ENCODE data around the gene ABHD8. TPM values are rescaled to one million over a fixed set of nuclear protein-coding genes. Genes with fewer than 3 reads are reported as not detected.

ABHD8 gene
- polyA plus RNA-seq, 3 donors = 11.3 to 14.9 (median 12.5) TPM

- Mint-ChIP-seq H3K27ac (no peak overlapping the region), H3K27me3 (ENCODE audit: low read depth in 3 of 3) (peaks cover 0 to 6% (median 0%) of the 10 kb centered on the region in 3 donors), H3K36me3 (peaks cover 14 to 44% of the 10 kb centered on the region in 2 donors), H3K4me1 (peaks cover 9% of the 10 kb centered on the region), H3K9me3 (peaks cover 4 to 14% (median 12%) of the 10 kb centered on the region in 7 donors), H3K4me3 (no peak overlapping the region)
- Histone ChIP-seq H3K27ac (ENCODE audit: low read depth in 1 of 2, low read length in 2 of 2) (no peak overlapping the region), H2AFZ (ENCODE audit: insufficient read depth, low read depth, low read length, poor library complexity, severe bottlenecking) (no peak overlapping the region), H3K4me1 (ENCODE audit: control insufficient read depth in 1 of 2, insufficient read depth in 2 of 2, low read length in 2 of 2) (peaks cover 12 to 15% of the 10 kb centered on the region in 2 donors), H3K9me3 (replicated peaks in 1 of 2; ENCODE audit: control insufficient read depth in 1 of 2, insufficient read depth in 1 of 2, low read length in 2 of 2) (peaks cover 6 to 12% of the 10 kb centered on the region in 2 donors), H3K79me2 (ENCODE audit: insufficient read depth, low read length) (peaks cover 14% of the 10 kb centered on the region), H3K4me2 (replicated peaks; ENCODE audit: extremely low read depth, low read length, poor library complexity, severe bottlenecking) (no peak overlapping the region), H3K4me3 (replicated peaks in 1 of 3; ENCODE audit: low read depth in 2 of 3, low read length in 3 of 3) (no peak overlapping the region), H3K36me3 (replicated peaks in 1 of 2; ENCODE audit: control insufficient read depth in 1 of 2, insufficient read depth in 2 of 2, low read length in 2 of 2) (peaks cover 11 to 27% of the 10 kb centered on the region in 2 donors), H4K20me1 (ENCODE audit: insufficient read depth, low read length) (no peaks in the 10 kb centered on the region), H3K9ac (ENCODE audit: insufficient read depth, low read length, poor library complexity, severe bottlenecking) (no peak overlapping the region), H3K27me3 (ENCODE audit: control insufficient read depth in 2 of 2, insufficient read depth in 2 of 2, low read length in 2 of 2) (no peaks in the 10 kb centered on the region)
- intact Hi-C loops (cut with micrococcal nuclease) = loop anchor here (5.0 to 10.0 kb wide), 2 partner anchors 91 to 93 kb away; no protein-coding TSS in a partner anchor
- DNase-seq = no peak
- 91% methylated on average over 48 of the region's 48 CpGs for WGBS (ENCODE audit: insufficient coverage)
- TF ChIP-seq CTCF (IDR thresholded peaks at IDR 0.05) = no peak
Observed at GRCh38 chr19:17294051-17294891, 9.0 kb downstream of the ABHD8 start.

- Histone ChIP-seq H3K4me3 (replicated peaks in 1 of 3; ENCODE audit: low read depth in 2 of 3, low read length in 3 of 3) (no peak overlapping the region), H3K4me2 (replicated peaks; ENCODE audit: extremely low read depth, low read length, poor library complexity, severe bottlenecking) (no peak overlapping the region), H3K27me3 (ENCODE audit: control insufficient read depth in 2 of 2, insufficient read depth in 2 of 2, low read length in 2 of 2) (no peaks in the 10 kb centered on the region), H3K79me2 (ENCODE audit: insufficient read depth, low read length) (peaks cover 9% of the 10 kb centered on the region), H3K36me3 (replicated peaks in 1 of 2; ENCODE audit: control insufficient read depth in 1 of 2, insufficient read depth in 2 of 2, low read length in 2 of 2) (peaks cover 11 to 22% of the 10 kb centered on the region in 2 donors), H3K9ac (ENCODE audit: insufficient read depth, low read length, poor library complexity, severe bottlenecking) (no peak overlapping the region), H3K9me3 (replicated peaks in 1 of 2; ENCODE audit: control insufficient read depth in 1 of 2, insufficient read depth in 1 of 2, low read length in 2 of 2) (peaks cover 6 to 10% of the 10 kb centered on the region in 2 donors), H4K20me1 (ENCODE audit: insufficient read depth, low read length) (no peaks in the 10 kb centered on the region), H2AFZ (ENCODE audit: insufficient read depth, low read depth, low read length, poor library complexity, severe bottlenecking) (no peak overlapping the region), H3K4me1 (ENCODE audit: control insufficient read depth in 1 of 2, insufficient read depth in 2 of 2, low read length in 2 of 2) (peaks cover 12 to 15% of the 10 kb centered on the region in 2 donors), H3K27ac (ENCODE audit: low read depth in 1 of 2, low read length in 2 of 2) (no peak overlapping the region)
- Mint-ChIP-seq H3K27me3 (ENCODE audit: low read depth in 3 of 3) (peaks cover 0 to 8% (median 0%) of the 10 kb centered on the region in 3 donors), H3K27ac (no peak overlapping the region), H3K4me3 (no peak overlapping the region), H3K9me3 (peaks cover 4 to 12% (median 9%) of the 10 kb centered on the region in 7 donors), H3K4me1 (peaks cover 9% of the 10 kb centered on the region), H3K36me3 (peaks cover 11 to 37% of the 10 kb centered on the region in 2 donors)
- DNase-seq = no peak
- intact Hi-C loops (cut with micrococcal nuclease) = loop anchor here (5.0 to 10.0 kb wide), 2 partner anchors 91 to 94 kb away; no protein-coding TSS in a partner anchor
- TF ChIP-seq CTCF (IDR thresholded peaks at IDR 0.05) = no peak
- 100% methylated on average over 8 of the region's 14 CpGs for WGBS (ENCODE audit: insufficient coverage)
Observed at GRCh38 chr19:17293605-17294004, 9.6 kb downstream of the ABHD8 start.
